ENCODE results near the gene BANP.
A peak's percentile ranks its signal among the peaks of the same experiment; 100 is the strongest.
"Not testable (repeated sequence)": the region's sequence is repeated elsewhere in the genome, so short reads cannot be mapped to it uniquely, and the experiment has no call there.

DNA sequence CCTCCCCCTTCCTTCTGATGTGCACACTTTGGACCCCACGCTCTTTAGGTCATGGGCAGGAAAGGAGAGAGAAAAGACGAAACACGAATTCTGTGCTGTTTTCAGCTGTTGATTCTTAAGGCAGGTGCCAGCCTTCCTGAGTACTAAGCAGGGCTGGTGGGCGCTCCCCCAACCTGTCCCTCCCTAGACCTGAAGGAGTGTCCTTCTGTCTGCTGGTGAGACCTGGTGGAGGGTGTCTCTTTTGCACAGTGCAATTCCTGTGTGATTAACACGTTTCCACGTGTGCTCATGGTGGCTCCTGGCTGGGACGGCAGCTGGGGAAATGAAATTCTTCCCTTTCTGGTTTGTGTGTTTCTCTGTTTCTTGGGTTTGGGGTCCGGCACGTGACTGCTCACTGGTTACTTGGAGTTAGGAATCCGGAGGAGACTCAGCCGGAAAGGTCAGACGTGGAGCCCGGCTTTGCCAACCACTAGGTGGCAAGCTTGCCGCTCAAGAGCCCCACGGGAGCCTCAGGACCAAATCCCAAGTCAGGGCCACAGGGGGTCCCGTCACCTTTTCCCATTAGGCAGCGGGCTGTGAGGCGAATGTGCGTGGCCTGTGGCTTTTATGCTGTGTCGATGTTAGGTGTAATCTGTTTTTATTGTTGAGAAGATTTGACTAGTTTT lies 32.0 kb downstream of the BANP start:
- peak; percentile 35 to 52 for TF ChIP-seq CTCF (conservative IDR thresholded peaks at IDR 0.05 in 1 of 2, IDR thresholded peaks at IDR 0.05 in 1 of 2; ENCODE audit: low read depth in 1 of 2, low read length in 2 of 2)
- not testable (repeated sequence) for TF ChIP-seq EZH2 (IDR thresholded peaks at IDR 0.05; ENCODE audit: low read length, missing control alignments)

Data from fibroblast of lung (primary cell).